Fibroblast of the aortic adventitia (primary cell): Measurements from ENCODE around the gene ARID3A. TPM values are rescaled to one million over a fixed set of nuclear protein-coding genes. Genes with fewer than 3 reads are reported as not detected.

ENCODE experiments used
- DNase-seq: peaks from one replicate; pipeline ENCODE4 v3.0.0-alpha.2; 2010; ENCODE audit warnings: low read depth
- H3K4me3 ChIP-seq: 2 replicates; pipeline ENCODE4 v1.5.1; 2011; ENCODE audit warnings: low read depth, mild to moderate bottlenecking, control low read depth, low read length, moderate library complexity
- total RNA-seq: library from RNA; depleted of rRNA; stranded (reverse); fragments of >200 nt; gene quantifications from 2 replicates; pipeline ENCODE4 v1.2.3, GENCODE V29; 2012; ENCODE audit warnings: low replicate concordance
- TF ChIP-seq, protein P1 (sequence below): IDR thresholded peaks from 2 replicates; pipeline ENCODE4 v1.5.1; 2011; ENCODE audit warnings: mild to moderate bottlenecking, low read length, control low read depth, inconsistent platforms; ENCODE audit not compliant: insufficient read depth

Gene ARID3A
- total RNA-seq, 1 donor = 11.2 TPM

DNA sequence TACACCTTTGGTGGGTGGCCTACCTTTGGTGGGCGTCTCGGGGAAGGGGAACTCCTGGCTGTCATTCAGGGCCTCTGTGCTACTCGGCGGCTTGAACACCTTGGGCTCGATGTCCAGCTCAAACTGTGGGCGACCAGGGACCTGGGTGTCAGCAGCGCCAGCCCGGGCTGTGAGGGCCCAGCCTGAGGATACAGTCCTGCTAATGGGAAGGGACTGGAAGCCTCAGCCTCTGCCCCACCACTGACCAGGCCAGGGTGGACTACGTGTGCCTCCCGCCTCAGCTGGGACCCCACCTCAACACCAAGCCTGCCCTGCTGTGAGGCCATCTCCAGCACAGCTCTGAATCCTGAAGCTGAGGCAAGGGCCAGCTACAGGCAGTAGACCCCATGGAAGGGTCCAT is 87.4 kb downstream of the ARID3A start:
- no peak for DNase-seq
- no peak overlapping the region for H3K4me3 ChIP-seq
- TF ChIP-seq, protein P1, sequence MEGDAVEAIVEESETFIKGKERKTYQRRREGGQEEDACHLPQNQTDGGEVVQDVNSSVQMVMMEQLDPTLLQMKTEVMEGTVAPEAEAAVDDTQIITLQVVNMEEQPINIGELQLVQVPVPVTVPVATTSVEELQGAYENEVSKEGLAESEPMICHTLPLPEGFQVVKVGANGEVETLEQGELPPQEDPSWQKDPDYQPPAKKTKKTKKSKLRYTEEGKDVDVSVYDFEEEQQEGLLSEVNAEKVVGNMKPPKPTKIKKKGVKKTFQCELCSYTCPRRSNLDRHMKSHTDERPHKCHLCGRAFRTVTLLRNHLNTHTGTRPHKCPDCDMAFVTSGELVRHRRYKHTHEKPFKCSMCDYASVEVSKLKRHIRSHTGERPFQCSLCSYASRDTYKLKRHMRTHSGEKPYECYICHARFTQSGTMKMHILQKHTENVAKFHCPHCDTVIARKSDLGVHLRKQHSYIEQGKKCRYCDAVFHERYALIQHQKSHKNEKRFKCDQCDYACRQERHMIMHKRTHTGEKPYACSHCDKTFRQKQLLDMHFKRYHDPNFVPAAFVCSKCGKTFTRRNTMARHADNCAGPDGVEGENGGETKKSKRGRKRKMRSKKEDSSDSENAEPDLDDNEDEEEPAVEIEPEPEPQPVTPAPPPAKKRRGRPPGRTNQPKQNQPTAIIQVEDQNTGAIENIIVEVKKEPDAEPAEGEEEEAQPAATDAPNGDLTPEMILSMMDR = no peak

DNA sequence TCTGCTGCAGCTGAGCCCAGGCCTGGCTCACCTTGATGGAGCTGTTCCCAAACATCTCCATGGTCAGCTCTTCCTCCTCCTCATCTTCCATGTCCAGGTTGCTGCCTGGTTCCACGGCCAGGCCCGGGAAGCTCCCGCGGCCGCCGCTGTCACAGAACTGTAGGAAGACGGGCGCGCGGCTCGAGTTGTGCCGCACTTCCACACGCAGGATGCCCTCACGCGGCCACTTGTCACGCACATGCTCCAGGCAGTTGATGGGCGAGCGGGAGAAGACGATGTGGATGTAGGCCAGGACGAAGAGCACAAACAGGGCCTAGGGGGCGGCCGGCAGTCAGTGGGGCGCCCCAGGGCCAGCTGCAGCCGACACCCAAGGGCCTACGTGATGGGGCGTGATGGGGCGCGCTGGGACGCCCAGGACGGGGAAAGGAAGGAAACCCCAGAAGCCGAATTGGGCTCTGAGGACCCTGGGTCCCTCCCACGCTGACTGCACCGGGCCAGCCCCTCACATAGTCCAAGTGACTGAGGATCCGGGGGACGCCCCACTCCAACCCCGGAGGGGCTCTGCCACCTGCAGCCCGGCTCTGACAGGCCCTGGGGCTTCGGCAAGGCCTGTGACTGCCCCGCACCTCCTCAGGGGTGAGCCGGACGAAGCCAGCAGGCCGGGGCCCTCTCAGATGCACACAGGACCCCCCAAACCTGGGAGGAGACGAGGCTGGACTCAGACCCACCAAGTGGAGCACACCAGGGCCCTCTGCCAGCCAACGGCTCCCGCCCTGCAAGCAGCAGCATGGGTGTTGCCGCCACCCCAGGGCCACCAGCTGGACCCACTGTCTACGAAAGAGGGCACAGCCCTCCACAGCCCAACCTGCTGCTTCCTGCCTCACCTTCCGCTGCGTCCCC is 88.6 kb downstream of the ARID3A start:
- TF ChIP-seq, protein P1 = no peak
- H3K4me3 ChIP-seq = no peak overlapping the region

DNA sequence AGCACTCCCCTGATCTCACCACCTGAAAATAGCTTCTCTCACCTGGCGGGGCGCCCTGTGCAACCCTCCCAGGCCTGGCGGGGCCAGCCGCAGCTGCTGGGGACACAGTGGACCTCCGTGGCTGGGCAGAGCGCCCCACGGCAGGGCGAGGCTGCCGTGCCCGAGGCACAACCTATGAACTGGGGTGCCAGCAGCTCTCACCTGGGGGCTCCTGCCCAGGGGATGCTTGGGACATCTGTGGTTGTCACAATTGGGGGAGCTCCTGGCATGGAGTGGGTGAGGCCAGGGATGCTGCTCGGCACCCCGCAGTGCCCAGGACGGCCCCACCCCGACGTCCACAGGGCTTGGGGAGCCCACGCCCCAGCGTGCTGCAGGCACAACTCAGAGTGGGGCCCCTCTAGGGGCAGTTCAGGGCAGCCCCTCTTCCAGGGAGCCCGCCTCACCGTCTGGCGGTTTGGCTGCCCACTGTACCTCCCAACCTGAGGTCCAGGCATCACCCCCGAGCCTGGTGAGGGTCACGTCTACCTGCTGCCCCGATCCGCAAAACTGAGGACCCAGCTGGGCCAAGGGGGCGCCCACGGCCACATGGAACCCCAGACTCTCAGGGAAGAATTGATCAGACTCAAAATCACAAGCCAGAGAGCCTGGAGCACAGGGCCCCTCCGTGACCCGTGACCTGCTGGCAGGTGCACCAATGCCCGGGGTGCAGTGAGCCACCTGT is 89.4 kb downstream of the ARID3A start:
- DNase-seq = no peak
- H3K4me3 ChIP-seq = no peak overlapping the region
- TF ChIP-seq, protein P1 = no peak

More for the DNA sequence above, 88.6 kb downstream of the ARID3A start:
- no peak for DNase-seq

DNA sequence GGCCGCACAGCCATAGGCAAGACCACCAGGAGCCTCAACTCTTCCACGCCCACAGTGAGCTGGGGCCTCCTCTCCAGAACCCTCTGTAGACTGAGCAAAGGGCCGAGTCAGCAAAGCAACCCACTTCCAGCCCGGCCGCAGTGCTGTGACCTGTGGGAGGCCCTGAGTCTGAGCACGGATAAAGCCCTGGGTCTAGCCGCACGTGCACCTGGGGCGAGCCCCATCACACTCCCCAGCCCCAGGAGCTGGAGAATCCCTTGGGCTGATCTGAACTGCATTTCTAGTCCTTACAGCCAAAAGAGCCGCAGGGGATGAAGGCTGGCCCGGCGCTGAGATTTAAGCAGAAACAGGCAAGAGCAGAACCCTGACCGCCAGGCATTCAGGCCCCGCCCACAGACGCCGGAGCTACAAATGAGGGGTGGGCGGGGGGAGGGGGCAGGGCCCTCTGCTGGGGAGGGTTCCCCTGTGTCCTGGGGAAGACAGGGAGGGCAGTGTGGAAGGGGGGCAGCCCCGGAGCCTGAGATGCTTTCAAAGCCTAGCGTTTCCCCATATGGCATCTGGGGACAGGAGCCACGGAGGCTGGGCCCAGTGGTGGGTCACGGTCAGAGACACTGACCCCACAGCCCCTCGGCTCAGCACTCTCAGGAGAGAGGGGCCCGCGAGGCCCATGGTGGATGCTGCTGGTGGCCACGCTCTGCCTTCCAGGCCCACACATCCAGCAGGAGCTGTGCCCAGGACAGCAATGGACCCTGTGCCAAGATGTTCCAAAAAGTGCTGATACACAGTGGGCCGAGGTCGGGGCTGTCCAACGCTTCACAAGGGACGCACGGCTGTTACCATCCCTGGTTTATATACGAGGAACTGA is 90.2 kb downstream of the ARID3A start:
- peak overlapping the region; percentile 18 for H3K4me3 ChIP-seq
- no peak for DNase-seq
- TF ChIP-seq, protein P1 = no peak

DNA sequence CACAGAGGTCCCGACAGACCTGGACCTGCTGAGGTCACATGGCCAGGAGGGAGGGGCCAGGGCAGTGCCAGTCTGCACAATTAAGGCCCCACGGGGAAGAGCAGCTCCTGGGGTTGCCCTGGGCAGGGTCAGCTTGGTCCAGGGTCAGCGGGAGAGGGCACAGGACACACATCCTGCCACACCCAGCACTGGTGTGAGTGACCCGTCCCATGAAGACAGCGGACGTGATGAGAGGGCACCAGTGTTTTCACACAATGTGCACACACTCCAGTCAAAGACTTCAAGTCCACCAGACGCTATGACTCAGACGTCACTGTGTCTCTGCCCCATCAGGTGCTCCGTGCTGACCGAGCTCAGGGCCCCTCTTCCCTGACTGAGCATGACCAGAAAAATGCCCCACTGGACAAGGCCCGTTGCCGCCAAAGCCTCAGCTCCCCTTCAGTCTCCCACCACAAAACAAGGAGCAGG is 90.8 kb downstream of the ARID3A start:
- TF ChIP-seq, protein P1 = no peak
- peak overlapping the region; percentile 28 for H3K4me3 ChIP-seq
- DNase-seq = peak; percentile 62
